SHP77 (cell line): ENCODE measurements around the gene ING5.
A peak's percentile ranks its signal among the peaks of the same experiment; 100 is the strongest.

Experiments used
- DNase-seq, 2 experiments: peaks; one replicate each; lab custom pipeline; 2025; lab: John Stamatoyannopoulos, UW

ING5 gene

DNA sequence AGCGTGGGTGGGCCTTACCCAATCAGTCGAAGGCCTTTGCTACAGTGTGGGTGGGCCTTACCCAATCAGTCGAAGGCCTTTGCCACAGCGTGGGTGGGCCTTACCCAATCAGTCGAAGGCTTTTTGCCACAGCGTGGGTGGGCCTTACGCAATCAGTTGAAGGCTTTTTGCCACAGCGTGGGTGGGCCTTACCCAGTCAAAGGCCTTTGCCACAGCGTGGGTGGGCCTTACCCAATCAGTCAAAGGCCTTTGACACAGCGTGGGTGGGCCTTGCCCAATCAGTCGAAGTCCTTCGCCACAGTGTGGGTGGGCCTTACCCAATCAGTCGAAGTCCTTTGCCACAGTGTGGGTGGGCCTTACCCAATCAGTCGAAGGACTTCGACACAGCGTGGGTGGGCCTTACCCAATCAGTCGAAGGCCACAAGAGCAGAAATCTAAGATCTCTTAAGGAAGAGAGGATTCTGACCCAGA lies 58.5 kb downstream of the ING5 start:
- no peak for DNase-seq

DNA sequence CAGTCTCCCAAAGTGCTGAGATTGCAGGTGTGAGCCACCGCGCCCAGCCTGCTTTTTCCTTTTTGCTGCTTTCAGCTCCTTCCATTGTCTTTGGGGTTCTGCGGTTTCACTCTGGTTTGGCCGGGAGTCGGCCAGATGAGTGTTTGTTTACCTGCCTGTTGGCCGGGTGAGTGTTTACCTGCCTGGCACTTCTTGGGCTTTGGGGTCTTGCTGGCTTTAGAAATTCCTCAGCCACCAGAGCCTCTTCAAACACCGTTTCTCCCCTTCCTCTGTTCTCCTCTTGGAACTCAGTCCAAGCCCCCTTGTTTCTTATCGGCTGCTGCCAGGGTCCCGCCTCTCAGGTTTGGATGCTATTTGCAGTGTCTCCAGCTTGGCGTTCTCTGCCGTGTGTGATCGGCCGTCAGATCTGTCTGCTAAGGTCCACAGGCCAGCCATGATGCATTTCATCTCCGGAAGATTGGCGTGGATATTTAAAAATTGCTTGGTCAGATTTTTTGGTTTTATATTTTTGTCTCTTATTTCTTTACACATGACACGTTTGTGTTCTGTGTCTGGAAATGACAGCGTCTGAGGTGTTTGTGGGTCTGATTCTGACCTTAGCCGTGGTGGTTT lies 60.6 kb downstream of the ING5 start:
- no peak for DNase-seq

- DNase-seq: no peak
These were observed 61.1 kb downstream of the ING5 start for GRCh38 chr2:241762933-241763369.

GRCh38 chr2:241763551-241764274 lies 61.9 kb downstream of the ING5 start:
- no peak for DNase-seq

GRCh38 chr2:241764275-241765241 lies 62.7 kb downstream of the ING5 start:
- no peak for DNase-seq

DNA sequence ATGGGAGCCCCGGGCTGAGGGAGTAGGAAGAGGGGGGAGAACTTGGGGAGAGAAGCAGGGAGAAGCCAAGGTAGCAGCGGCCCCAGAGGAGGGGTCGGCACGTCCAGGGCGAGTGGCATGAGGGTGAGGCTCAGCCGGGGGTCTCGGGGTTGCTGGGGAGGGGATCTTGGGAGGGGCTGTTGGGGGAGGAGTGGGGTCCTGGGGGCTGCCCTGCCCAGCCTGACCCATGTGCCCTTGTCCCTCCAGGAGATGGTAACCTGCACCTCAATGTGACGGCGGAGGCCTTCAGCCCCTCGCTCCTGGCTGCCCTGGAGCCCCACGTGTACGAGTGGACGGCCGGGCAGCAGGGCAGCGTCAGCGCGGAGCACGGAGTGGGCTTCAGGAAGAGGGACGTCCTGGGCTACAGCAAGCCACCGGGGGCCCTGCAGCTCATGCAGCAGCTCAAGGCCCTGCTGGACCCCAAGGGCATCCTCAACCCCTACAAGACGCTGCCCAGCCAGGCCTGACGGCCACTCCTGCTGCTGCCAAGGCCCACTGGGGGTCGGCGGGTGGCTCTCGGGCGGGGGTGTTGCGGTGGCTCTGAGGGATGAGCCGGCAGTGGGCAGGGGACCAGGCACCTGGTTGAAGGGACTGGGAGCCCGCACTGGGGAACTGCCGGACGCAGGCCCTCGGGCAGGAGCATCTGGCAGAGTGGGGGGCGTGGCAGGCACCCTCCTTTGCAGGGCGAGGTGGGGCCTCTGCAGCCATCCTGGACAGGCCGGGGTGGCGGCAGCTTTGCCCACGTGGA lies 65.8 kb downstream of the ING5 start:
- DNase-seq: no peak

GRCh38 chr2:241768251-241768711 lies 66.4 kb downstream of the ING5 start:
- DNase-seq: no peak

DNA sequence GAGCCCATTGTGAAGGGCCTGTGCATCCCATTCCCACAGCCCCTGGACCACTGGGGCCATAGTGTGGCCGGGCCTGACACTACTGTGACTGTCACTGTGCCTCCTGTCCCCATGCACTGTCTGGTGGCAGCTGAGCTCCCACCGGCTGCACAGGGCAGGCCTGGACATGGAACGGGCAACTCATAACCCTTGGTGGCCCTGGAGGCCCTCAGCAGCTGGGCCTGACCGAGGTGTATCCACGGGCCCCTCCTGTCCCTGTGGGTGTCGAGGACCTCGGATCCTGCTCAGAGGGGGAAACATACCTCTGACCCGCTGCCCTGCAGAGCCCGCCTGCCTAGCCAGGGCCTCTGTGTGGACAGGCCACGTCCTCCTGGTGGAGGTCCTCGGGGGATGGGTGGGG lies 67.0 kb downstream of the ING5 start:
- DNase-seq: no peak

- DNase-seq: no peak
These were observed 68.0 kb downstream of the ING5 start for GRCh38 chr2:241769819-241770184.

GRCh38 chr2:241770185-241770935 lies 68.5 kb downstream of the ING5 start:
- no peak for DNase-seq

GRCh38 chr2:241770936-241771285 lies 69.1 kb downstream of the ING5 start:
- DNase-seq: no peak

- DNase-seq: no peak
These were observed 69.6 kb downstream of the ING5 start for GRCh38 chr2:241771286-241772062.

GRCh38 chr2:241772063-241772499 lies 70.2 kb downstream of the ING5 start:
- DNase-seq: no peak

DNA sequence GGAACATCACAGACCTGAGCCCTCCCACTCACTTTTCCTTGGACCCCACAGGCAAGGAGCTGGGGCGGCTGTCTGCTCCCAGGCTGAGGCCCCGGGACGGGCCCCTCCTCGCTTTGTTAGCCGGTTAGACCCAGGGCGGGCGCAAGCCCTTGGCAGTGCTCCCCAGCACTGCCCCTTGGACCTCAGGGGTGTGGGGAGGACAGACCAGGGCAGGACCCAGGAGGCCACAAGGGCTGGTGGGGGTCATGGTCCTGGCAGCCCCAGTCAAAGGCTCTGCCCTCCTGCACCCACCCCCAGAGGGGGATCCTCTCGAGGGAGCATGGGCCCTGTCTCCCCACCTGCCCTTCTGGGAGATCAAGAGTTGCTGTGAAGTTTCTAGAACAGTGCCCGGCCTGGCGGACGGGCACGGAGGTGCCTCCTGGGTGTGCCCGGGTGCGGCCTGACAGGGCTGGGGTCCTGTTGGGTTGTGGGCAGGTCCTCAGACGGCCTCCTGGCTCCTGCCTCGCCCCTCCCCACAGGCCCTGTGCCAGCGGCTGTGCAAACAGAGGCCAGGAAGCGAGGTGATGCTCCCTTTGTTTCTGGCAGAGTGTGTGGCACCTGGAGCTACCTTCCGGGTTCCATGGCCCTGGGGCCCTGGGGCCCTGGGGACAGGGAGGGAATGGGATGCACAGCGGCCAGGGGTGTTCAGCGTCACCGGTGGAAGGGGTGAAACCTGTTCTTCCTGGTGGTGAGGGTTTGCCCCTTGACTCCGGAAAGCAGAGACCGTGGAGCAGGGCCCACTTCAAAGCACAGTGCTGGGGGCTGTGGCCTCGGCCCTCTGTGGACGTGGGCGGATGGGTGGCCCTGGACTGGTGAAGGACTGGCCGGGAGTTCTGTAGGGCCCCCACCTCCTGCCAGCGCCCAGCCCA lies 71.9 kb downstream of the ING5 start:
- peak; percentile 83 to 87 for DNase-seq

GRCh38 chr2:241774419-241775222 lies 72.8 kb downstream of the ING5 start:
- peak in 1 of 2 experiments; percentile 29 for DNase-seq

- DNase-seq: peak in 1 of 2 experiments; percentile 27
These were observed 73.7 kb downstream of the ING5 start for GRCh38 chr2:241775223-241776177.
